Left lung (tissue), 10 donors: Measurements from ENCODE around the gene AGAP1. TPM values are rescaled to one million over a fixed set of nuclear protein-coding genes. Genes with fewer than 3 reads are reported as not detected.

ENCODE experiments used
- ATAC-seq: fragments of 200-7000 bp; cut with Tn5 transposase; one replicate; pipeline ENCODE4 v1.9.1; 2020; ENCODE audit warnings: moderate library complexity
- DNase-seq, 4 donors: peaks; one replicate each; pipeline ENCODE4 v3.0.0-alpha.2; 2013 to 2020
- H3K27ac ChIP-seq, 2 donors: fragments of 200-600 bp; sonication (generic) in 1 of 2; one replicate each; pipeline versions ENCODE4 v1.5.0 to v1.8.0; 2020 to 2021
- H3K27me3 ChIP-seq, 2 donors: fragments of 200-600 bp; sonication (generic) in 1 of 2; one replicate each; pipeline versions ENCODE4 v1.5.0 to v1.8.0; 2020 to 2021
- H3K36me3 ChIP-seq, 2 donors: fragments of 200-600 bp; sonication (generic) in 1 of 2; one replicate each; pipeline versions ENCODE4 v1.5.0 to v1.8.0; 2020 to 2021
- H3K4me1 ChIP-seq, 2 donors: fragments of 200-600 bp; one replicate each; pipeline ENCODE4 v1.8.0; 2021
- H3K4me3 ChIP-seq, 2 donors: fragments of 200-600 bp; sonication (generic) in 1 of 2; one replicate each; pipeline versions ENCODE4 v1.5.0 to v1.8.0; 2020 to 2021; ENCODE audit warnings: mild to moderate bottlenecking in 1 of 2
- H3K9me3 ChIP-seq, 2 donors: fragments of 200-600 bp; sonication (generic) in 1 of 2; one replicate each; pipeline versions ENCODE4 v1.5.0 to v1.8.0; 2020 to 2021
- CTCF ChIP-seq, 2 donors: fragments of 200-600 bp; sonication (generic) in 1 of 2; IDR thresholded peaks; one replicate each; pipeline versions ENCODE4 v1.5.0 to v1.8.0; 2021; ENCODE audit warnings: antibody characterized with exemption in 2 of 2
- intact Hi-C, 2 donors: fragments of 100-400 bp; cut with DNase I; formaldehyde crosslinking; loops; one replicate each; pipeline versions ENCODE4 v1.11.2 to v1.14.2; 2022
- polyA plus RNA-seq, 6 donors: library from polyadenylated mRNA; unstranded; fragments of 120-200 nt; gene quantifications; one replicate each; pipeline ENCODE4 v1.2.1, GENCODE V29; 2013; ENCODE audit not compliant: insufficient read length in 6 of 6
- total RNA-seq, 2 donors: library from RNA; stranded (reverse); fragmentation: NEBNext Ultra II Directional; extraction: Animal tissue kit (Norgen Biotek cat#: 25700); gene quantifications; one replicate each; pipeline ENCODE4 v1.2.1, GENCODE V29; 2021
- donor health status: DM: no; HTN: yes; CAD: no.
- donor health status: DM: no; HTN: no; CAD: no.

AGAP1 gene
- total and polyA plus RNA-seq, 8 donors = 13.1 to 25.4 (median 22.4) TPM

- H3K9me3 ChIP-seq = no peaks in the 10 kb centered on the region
- no peak for ATAC-seq
- no peak for TF ChIP-seq CTCF (IDR thresholded peaks at IDR 0.05)
- H3K4me1 ChIP-seq = peaks cover 0 to 12% of the 10 kb centered on the region in 2 donors
- peak in 1 of 4 donors; percentile 59 for DNase-seq
- intact Hi-C loops = no loop called here
- H3K27me3 ChIP-seq = no peaks in the 10 kb centered on the region
- no peak overlapping the region for H3K4me3 ChIP-seq
- no peaks in the 10 kb centered on the region for H3K36me3 ChIP-seq
- H3K27ac ChIP-seq = no peak overlapping the region
These were observed 48.9 kb downstream of the AGAP1 start for GRCh38 chr2:235542733-235543127.

- ATAC-seq = no peak
- no peaks in the 10 kb centered on the region for H3K9me3 ChIP-seq
- H3K4me1 ChIP-seq = peaks cover 0 to 12% of the 10 kb centered on the region in 2 donors
- no peaks in the 10 kb centered on the region for H3K27me3 ChIP-seq
- DNase-seq = no peak
- no peak for TF ChIP-seq CTCF (IDR thresholded peaks at IDR 0.05)
- no peak overlapping the region for H3K4me3 ChIP-seq
- no peaks in the 10 kb centered on the region for H3K36me3 ChIP-seq
- intact Hi-C loops = no loop called here
- no peak overlapping the region for H3K27ac ChIP-seq
These were observed 49.4 kb downstream of the AGAP1 start for GRCh38 chr2:235543128-235543750.

- DNase-seq = peak in 1 of 4 donors; percentile 10
These were observed 50.2 kb downstream of the AGAP1 start for GRCh38 chr2:235543851-235544688.

GRCh38 chr2:235544689-235544969 is 50.8 kb downstream of the AGAP1 start:
- H3K27ac ChIP-seq = no peak overlapping the region
- no peaks in the 10 kb centered on the region for H3K9me3 ChIP-seq
- no peak overlapping the region for H3K4me3 ChIP-seq
- peaks cover 0 to 12% of the 10 kb centered on the region in 2 donors for H3K4me1 ChIP-seq
- no peak for TF ChIP-seq CTCF (IDR thresholded peaks at IDR 0.05)
- ATAC-seq = no peak
- intact Hi-C loops = no loop called here
- no peak for DNase-seq
- H3K36me3 ChIP-seq = no peaks in the 10 kb centered on the region
- no peaks in the 10 kb centered on the region for H3K27me3 ChIP-seq

More at GRCh38 chr2:235543851-235544688, 50.2 kb downstream of the AGAP1 start:
- Histone ChIP-seq H3K27me3 (no peaks in the 10 kb centered on the region), H3K27ac (no peak overlapping the region), H3K4me3 (no peak overlapping the region), H3K4me1 (peaks cover 0 to 12% of the 10 kb centered on the region in 2 donors), H3K9me3 (no peaks in the 10 kb centered on the region), H3K36me3 (no peaks in the 10 kb centered on the region)
- no peak for TF ChIP-seq CTCF (IDR thresholded peaks at IDR 0.05)
- intact Hi-C loops = no loop called here
- no peak for ATAC-seq

- no peak for TF ChIP-seq CTCF (IDR thresholded peaks at IDR 0.05)
- H3K27ac ChIP-seq = no peak overlapping the region
- no peak for ATAC-seq
- H3K27me3 ChIP-seq = no peaks in the 10 kb centered on the region
- H3K4me1 ChIP-seq = peaks cover 0 to 12% of the 10 kb centered on the region in 2 donors
- no peaks in the 10 kb centered on the region for H3K36me3 ChIP-seq
- peak in 1 of 4 donors; percentile 62 for DNase-seq
- intact Hi-C loops = no loop called here
- no peak overlapping the region for H3K4me3 ChIP-seq
- H3K9me3 ChIP-seq = no peaks in the 10 kb centered on the region
These were observed 51.7 kb downstream of the AGAP1 start for GRCh38 chr2:235545339-235546150.
